Mesenchymal stem cell (in vitro differentiated cells and primary cell): Measurements from ENCODE around the gene TTC27.

Experiments used
- DNase-seq: peaks from one replicate; pipeline ENCODE4 v3.0.0-alpha.2; 2013
- H2AFZ ChIP-seq: one replicate; pipeline ENCODE4 v1.6.1; 2013; ENCODE audit warnings: low read depth, mild to moderate bottlenecking, control low read depth, inconsistent platforms, low read length, moderate library complexity
- H2AK5ac ChIP-seq: 2 replicates; pipeline ENCODE4 v1.6.1; 2013; ENCODE audit warnings: low read length, moderate library complexity, mild to moderate bottlenecking, inconsistent platforms; ENCODE audit not compliant: severe bottlenecking
- H2BK120ac ChIP-seq: one replicate; pipeline ENCODE4 v1.6.1; 2013; ENCODE audit warnings: low read depth, mild to moderate bottlenecking, inconsistent platforms, low read length, moderate library complexity
- H2BK12ac ChIP-seq, 2 experiments: one replicate each; pipeline ENCODE4 v1.6.1; 2013; ENCODE audit warnings: inconsistent platforms in 2 of 2, low read length in 2 of 2, mild to moderate bottlenecking in 2 of 2, moderate library complexity in 2 of 2, control low read depth in 1 of 2
- H2BK15ac ChIP-seq: one replicate; pipeline ENCODE4 v1.6.1; 2013; ENCODE audit warnings: mild to moderate bottlenecking, low read depth, inconsistent platforms; ENCODE audit not compliant: poor library complexity, severe bottlenecking
- H2BK5ac ChIP-seq: 2 replicates; pipeline ENCODE4 v1.6.1; 2013; ENCODE audit warnings: low read depth, mild to moderate bottlenecking, low read length, control low read depth, inconsistent platforms; ENCODE audit not compliant: poor library complexity, severe bottlenecking
- H3K14ac ChIP-seq, 2 experiments: one replicate each; pipeline ENCODE4 v1.6.1; 2013; ENCODE audit warnings: inconsistent platforms in 2 of 2, low read length in 2 of 2, control low read depth in 1 of 2, mild to moderate bottlenecking in 1 of 2, moderate library complexity in 1 of 2
- H3K18ac ChIP-seq, 2 experiments: one replicate each; pipeline ENCODE4 v1.6.1; 2013; ENCODE audit warnings: inconsistent platforms in 2 of 2, low read length in 2 of 2, control low read depth in 1 of 2, low read depth in 1 of 2, mild to moderate bottlenecking in 1 of 2
- H3K23ac ChIP-seq, 2 experiments: one replicate each; pipeline ENCODE4 v1.6.1; 2013; ENCODE audit warnings: inconsistent platforms in 2 of 2, low read length in 2 of 2, mild to moderate bottlenecking in 2 of 2, moderate library complexity in 2 of 2, control low read depth in 1 of 2
- H3K27ac ChIP-seq: 2 replicates; pipeline ENCODE4 v1.5.1; 2013; ENCODE audit warnings: mild to moderate bottlenecking, moderate library complexity, low read length, control low read depth, inconsistent platforms; ENCODE audit not compliant: poor library complexity, severe bottlenecking
- H3K27me3 ChIP-seq, 2 experiments: 2 replicates each; pipeline versions ENCODE4 v1.6.1 to v1.7.0; 2013; ENCODE audit warnings: low read length in 2 of 2, mild to moderate bottlenecking in 2 of 2, moderate library complexity in 2 of 2, control low read depth in 1 of 2, inconsistent platforms in 1 of 2; ENCODE audit not compliant: control insufficient read depth in 1 of 2, insufficient read depth in 1 of 2
- H3K36me3 ChIP-seq, 2 experiments: 2 replicates each; pipeline versions ENCODE4 v1.6.1 to v1.7.0; 2013; ENCODE audit warnings: low read length in 2 of 2, control low read depth in 1 of 2, inconsistent platforms in 1 of 2, low read depth in 1 of 2, mild to moderate bottlenecking in 1 of 2; ENCODE audit not compliant: insufficient read depth in 2 of 2, control insufficient read depth in 1 of 2
- H3K4ac ChIP-seq, 2 experiments: one replicate each; pipeline ENCODE4 v1.6.1; 2013; ENCODE audit warnings: inconsistent platforms in 2 of 2, low read length in 2 of 2, mild to moderate bottlenecking in 2 of 2, moderate library complexity in 2 of 2, control low read depth in 1 of 2, low read depth in 1 of 2
- H3K4me1 ChIP-seq: 2 replicates; pipeline ENCODE4 v1.6.1; 2013; ENCODE audit warnings: low read depth, low read length, control low read depth; ENCODE audit not compliant: control insufficient read depth, insufficient read depth
- H3K4me2 ChIP-seq: 2 replicates; pipeline ENCODE4 v1.6.1; 2013; ENCODE audit warnings: low read length, mild to moderate bottlenecking, inconsistent platforms; ENCODE audit not compliant: poor library complexity, severe bottlenecking
- H3K4me3 ChIP-seq, 2 experiments: 2 replicates each; pipeline versions ENCODE4 v1.5.1 to v1.7.0; 2013; ENCODE audit warnings: low read length in 2 of 2, mild to moderate bottlenecking in 2 of 2, control low read depth in 1 of 2, low read depth in 1 of 2; ENCODE audit not compliant: insufficient read depth in 1 of 2
- H3K79me1 ChIP-seq: replicated peaks from 2 replicates; pipeline ENCODE4 v1.6.1; 2013; ENCODE audit warnings: mild to moderate bottlenecking, control low read depth, low read length, inconsistent platforms; ENCODE audit not compliant: poor library complexity, severe bottlenecking
- H3K9ac ChIP-seq: 2 replicates; pipeline ENCODE4 v1.7.0; 2013; ENCODE audit warnings: mild to moderate bottlenecking, low read length, moderate library complexity
- H3K9me3 ChIP-seq: 2 replicates; pipeline ENCODE4 v1.7.0; 2013; ENCODE audit warnings: mild to moderate bottlenecking, low read length; ENCODE audit not compliant: control insufficient read depth
- H4K8ac ChIP-seq: one replicate; pipeline ENCODE4 v1.6.1; 2013; ENCODE audit warnings: inconsistent platforms, mild to moderate bottlenecking, low read length, moderate library complexity
- H4K91ac ChIP-seq: one replicate; pipeline ENCODE4 v1.6.1; 2013; ENCODE audit warnings: mild to moderate bottlenecking, low read length, inconsistent platforms
- WGBS: methylation state at CpG from one replicate; pipeline ENCODE4 v1.1.7; 2013; ENCODE audit warnings: mixed read lengths; 5-methylcytosine and 5-hydroxymethylcytosine counted together

TTC27 gene

GRCh38 chr2:32802877-32803276, 175.0 kb downstream of the TTC27 start:
- no peaks in the 10 kb centered on the region for H3K9me3 ChIP-seq
- H3K4ac ChIP-seq: no peak overlapping the region
- H3K4me3 ChIP-seq: no peak overlapping the region
- no peak for DNase-seq
- H3K36me3 ChIP-seq: peaks cover 0 to 2% of the 10 kb centered on the region in 2 experiments
- peaks cover 2% of the 10 kb centered on the region for H3K79me1 ChIP-seq
- H3K4me2 ChIP-seq: no peak overlapping the region
- no peaks in the 10 kb centered on the region for H3K4me1 ChIP-seq
- no peak overlapping the region for H2AK5ac ChIP-seq
- H2AFZ ChIP-seq: no peak overlapping the region
- no peak overlapping the region for H4K91ac ChIP-seq
- no peak overlapping the region for H2BK120ac ChIP-seq
- no peak overlapping the region for H3K23ac ChIP-seq
- WGBS: 95% methylated on average over 4 of the region's 4 CpGs
- H3K27me3 ChIP-seq: no peaks in the 10 kb centered on the region
- no peak overlapping the region for H3K9ac ChIP-seq
- H3K14ac ChIP-seq: no peak overlapping the region
- no peak overlapping the region for H2BK15ac ChIP-seq
- H2BK5ac ChIP-seq: no peak overlapping the region
- no peak overlapping the region for H3K27ac ChIP-seq
- no peak overlapping the region for H3K18ac ChIP-seq
- no peak overlapping the region for H4K8ac ChIP-seq
- H2BK12ac ChIP-seq: no peak overlapping the region

- Histone ChIP-seq H3K23ac (no peak overlapping the region), H3K9me3 (no peaks in the 10 kb centered on the region), H3K4me3 (no peak overlapping the region), H2AK5ac (no peak overlapping the region), H4K91ac (no peak overlapping the region), H2BK120ac (no peak overlapping the region), H3K4ac (no peak overlapping the region), H3K27me3 (no peaks in the 10 kb centered on the region), H3K14ac (no peak overlapping the region), H2BK5ac (no peak overlapping the region), H3K4me1 (no peaks in the 10 kb centered on the region), H2BK12ac (no peak overlapping the region), H2AFZ (no peak overlapping the region), H3K79me1 (peaks cover 2% of the 10 kb centered on the region), H3K18ac (no peak overlapping the region), H3K27ac (no peak overlapping the region), H4K8ac (no peak overlapping the region), H3K4me2 (no peak overlapping the region), H3K36me3 (peaks cover 0 to 8% of the 10 kb centered on the region in 2 experiments), H2BK15ac (no peak overlapping the region), H3K9ac (no peak overlapping the region)
- no peak for DNase-seq
- no CpG with 5 or more reads among the region's 2 CpGs for WGBS
Observed at GRCh38 chr2:32804205-32804604, 176.4 kb downstream of the TTC27 start.

- H2AFZ ChIP-seq: no peak overlapping the region
- peak overlapping the region; percentile 6 for H2BK15ac ChIP-seq
- H3K9me3 ChIP-seq: no peaks in the 10 kb centered on the region
- no peak overlapping the region for H3K18ac ChIP-seq
- H3K79me1 ChIP-seq: peaks cover 2% of the 10 kb centered on the region
- H3K4me1 ChIP-seq: no peaks in the 10 kb centered on the region
- H2BK5ac ChIP-seq: no peak overlapping the region
- H3K4me3 ChIP-seq: no peak overlapping the region
- H3K4ac ChIP-seq: no peak overlapping the region
- H2BK120ac ChIP-seq: no peak overlapping the region
- DNase-seq: peak; percentile 25
- no peak overlapping the region for H3K4me2 ChIP-seq
- no peaks in the 10 kb centered on the region for H3K27me3 ChIP-seq
- H3K36me3 ChIP-seq: peaks cover 0 to 8% of the 10 kb centered on the region in 2 experiments
- no peak overlapping the region for H2AK5ac ChIP-seq
- H3K9ac ChIP-seq: no peak overlapping the region
- H4K91ac ChIP-seq: no peak overlapping the region
- H3K23ac ChIP-seq: no peak overlapping the region
- no peak overlapping the region for H4K8ac ChIP-seq
- H3K14ac ChIP-seq: no peak overlapping the region
- H3K27ac ChIP-seq: no peak overlapping the region
- 97% methylated on average over 4 of the region's 4 CpGs for WGBS
- no peak overlapping the region for H2BK12ac ChIP-seq
Observed at GRCh38 chr2:32805104-32806095, 177.6 kb downstream of the TTC27 start.

GRCh38 chr2:32806857-32807256, 179.0 kb downstream of the TTC27 start:
- H2BK15ac ChIP-seq: no peak overlapping the region
- no peak overlapping the region for H3K27ac ChIP-seq
- no peak for DNase-seq
- peaks cover 0 to 8% of the 10 kb centered on the region in 2 experiments for H3K36me3 ChIP-seq
- no peaks in the 10 kb centered on the region for H3K4me1 ChIP-seq
- no peak overlapping the region for H2AK5ac ChIP-seq
- no peaks in the 10 kb centered on the region for H3K79me1 ChIP-seq
- no peak overlapping the region for H3K4me2 ChIP-seq
- WGBS: 63% methylated on average over 1 of the region's 1 CpG
- no peak overlapping the region for H3K23ac ChIP-seq
- no peak overlapping the region for H2BK5ac ChIP-seq
- no peak overlapping the region for H2BK120ac ChIP-seq
- no peaks in the 10 kb centered on the region for H3K9me3 ChIP-seq
- no peak overlapping the region for H3K18ac ChIP-seq
- no peak overlapping the region for H3K4me3 ChIP-seq
- H3K27me3 ChIP-seq: no peaks in the 10 kb centered on the region
- H2BK12ac ChIP-seq: no peak overlapping the region
- H3K4ac ChIP-seq: no peak overlapping the region
- H4K8ac ChIP-seq: no peak overlapping the region
- no peak overlapping the region for H3K9ac ChIP-seq
- H2AFZ ChIP-seq: no peak overlapping the region
- H4K91ac ChIP-seq: no peak overlapping the region
- no peak overlapping the region for H3K14ac ChIP-seq
